Fibroblast of pulmonary artery (primary cell): ENCODE results near the gene RARG.

ENCODE experiments used
- DNase-seq: peaks from one replicate; pipeline ENCODE4 v3.0.0-alpha.2; 2010; ENCODE audit warnings: low read depth
- H3K4me3 ChIP-seq: replicated peaks from 2 replicates; pipeline ENCODE4 v1.5.1; 2011; ENCODE audit warnings: low read depth, mild to moderate bottlenecking, control low read depth, low read length, moderate library complexity
- TF ChIP-seq, protein P1 (sequence below): IDR thresholded peaks from 2 replicates; pipeline ENCODE4 v1.5.1; 2011; ENCODE audit warnings: mild to moderate bottlenecking, control low read depth, low read length, inconsistent platforms; ENCODE audit errors: missing control alignments

The RARG gene

DNA sequence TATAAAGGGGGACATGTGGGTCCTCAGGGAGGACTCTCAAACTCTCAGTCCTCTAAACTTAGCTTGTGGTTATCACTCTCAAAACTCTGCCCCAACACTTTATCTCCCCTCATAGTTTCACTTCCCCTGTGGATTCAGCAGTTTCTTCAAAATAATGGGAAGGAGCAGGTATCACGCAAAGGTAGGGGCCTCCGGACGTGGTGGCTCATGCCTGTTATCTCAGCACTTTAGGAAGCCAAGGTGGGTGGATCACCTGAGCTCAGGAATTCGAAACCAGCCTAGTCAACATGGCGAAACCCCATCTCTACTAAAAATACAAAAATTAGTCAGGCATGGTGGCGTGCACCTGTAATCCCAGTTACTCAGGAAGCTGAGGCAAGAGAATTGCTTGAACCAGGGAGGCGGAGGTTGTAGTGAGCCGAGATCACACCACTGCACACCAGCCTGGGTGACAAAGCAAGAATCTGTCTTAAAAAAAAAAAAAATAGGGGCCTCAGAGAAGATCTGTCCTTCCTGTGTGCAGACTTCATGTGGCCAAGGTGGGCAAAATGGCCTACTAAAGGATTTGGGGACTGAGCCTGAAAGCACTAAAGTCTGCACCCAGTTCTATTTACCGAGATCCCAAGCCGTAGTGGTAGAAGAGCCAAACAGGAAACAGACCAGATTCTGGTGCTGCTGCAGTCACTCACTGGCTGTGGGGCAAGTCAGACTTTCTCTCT lies 31.4 kb downstream of the RARG start:
- TF ChIP-seq, protein P1, sequence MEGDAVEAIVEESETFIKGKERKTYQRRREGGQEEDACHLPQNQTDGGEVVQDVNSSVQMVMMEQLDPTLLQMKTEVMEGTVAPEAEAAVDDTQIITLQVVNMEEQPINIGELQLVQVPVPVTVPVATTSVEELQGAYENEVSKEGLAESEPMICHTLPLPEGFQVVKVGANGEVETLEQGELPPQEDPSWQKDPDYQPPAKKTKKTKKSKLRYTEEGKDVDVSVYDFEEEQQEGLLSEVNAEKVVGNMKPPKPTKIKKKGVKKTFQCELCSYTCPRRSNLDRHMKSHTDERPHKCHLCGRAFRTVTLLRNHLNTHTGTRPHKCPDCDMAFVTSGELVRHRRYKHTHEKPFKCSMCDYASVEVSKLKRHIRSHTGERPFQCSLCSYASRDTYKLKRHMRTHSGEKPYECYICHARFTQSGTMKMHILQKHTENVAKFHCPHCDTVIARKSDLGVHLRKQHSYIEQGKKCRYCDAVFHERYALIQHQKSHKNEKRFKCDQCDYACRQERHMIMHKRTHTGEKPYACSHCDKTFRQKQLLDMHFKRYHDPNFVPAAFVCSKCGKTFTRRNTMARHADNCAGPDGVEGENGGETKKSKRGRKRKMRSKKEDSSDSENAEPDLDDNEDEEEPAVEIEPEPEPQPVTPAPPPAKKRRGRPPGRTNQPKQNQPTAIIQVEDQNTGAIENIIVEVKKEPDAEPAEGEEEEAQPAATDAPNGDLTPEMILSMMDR, result no peak
- DNase-seq, result no peak
- H3K4me3 ChIP-seq, result no peak overlapping the region

DNA sequence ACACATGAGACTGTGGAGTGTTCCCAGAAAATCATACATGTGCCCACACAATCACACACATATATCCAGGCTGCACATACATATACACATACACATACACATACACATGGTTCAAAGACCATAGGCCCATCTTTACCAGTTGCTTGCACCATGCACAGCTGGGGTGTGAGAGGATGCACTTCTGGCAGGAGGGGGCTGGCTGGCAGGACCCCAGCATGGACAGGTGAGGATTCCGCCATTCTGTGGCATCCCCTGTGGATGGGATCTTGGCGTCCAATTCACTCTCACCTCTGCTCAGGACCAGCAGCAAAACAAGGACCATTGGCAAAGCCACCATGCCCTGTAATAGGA lies 31.9 kb downstream of the RARG start:
- no peak for DNase-seq
- TF ChIP-seq, protein P1, result no peak
- no peak overlapping the region for H3K4me3 ChIP-seq

DNA sequence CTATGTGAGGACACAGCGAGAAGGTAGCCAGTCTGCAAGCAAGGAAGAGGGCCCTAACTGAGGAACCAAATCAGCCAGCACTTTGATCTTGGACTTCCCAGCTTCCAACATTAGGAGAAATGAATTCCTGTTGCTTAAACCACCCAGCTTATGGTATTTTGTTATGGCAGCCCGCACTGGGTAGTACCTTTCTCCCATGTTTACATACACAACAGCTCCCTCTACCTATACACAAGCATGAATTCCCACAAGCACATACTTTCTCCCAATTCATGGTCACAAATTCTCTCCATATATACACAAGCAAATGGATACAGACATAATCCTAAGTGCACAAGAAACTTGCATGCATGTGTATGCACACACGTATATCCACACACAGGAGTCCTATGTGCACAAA lies 32.3 kb downstream of the RARG start:
- no peak overlapping the region for H3K4me3 ChIP-seq
- TF ChIP-seq, protein P1, result no peak
- no peak for DNase-seq

DNA sequence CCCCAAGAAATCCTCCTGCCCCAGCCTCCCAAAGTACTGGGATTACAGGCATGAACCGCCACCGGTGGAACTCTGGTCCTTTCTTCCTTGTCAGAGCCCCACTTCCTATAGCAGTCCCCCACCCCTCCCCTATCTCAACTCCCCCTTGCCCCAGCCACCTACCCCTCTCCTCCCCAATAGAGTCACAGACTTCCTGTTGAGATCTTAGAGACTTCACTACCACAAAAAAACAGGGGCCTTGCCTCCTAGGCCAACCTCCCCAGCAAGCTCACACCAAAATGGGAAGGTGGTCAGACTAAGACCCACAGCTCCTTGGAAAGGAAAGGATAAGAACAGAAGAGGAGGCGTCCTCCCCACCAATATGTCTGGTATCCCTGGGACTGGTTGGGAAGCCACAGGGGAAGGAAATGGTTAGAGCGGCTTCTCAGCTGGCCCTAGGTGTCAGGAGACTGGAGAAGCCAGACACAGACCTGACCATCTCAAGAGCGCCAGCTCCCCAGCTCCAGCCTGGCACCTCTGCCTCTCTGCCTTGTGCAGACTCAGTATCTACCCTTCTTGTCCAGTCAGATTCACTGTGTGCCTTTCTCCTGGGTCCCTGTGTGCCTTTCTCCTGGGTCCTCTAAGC lies 33.4 kb downstream of the RARG start:
- no peak overlapping the region for H3K4me3 ChIP-seq
- TF ChIP-seq, protein P1, result no peak
- DNase-seq, result no peak

DNA sequence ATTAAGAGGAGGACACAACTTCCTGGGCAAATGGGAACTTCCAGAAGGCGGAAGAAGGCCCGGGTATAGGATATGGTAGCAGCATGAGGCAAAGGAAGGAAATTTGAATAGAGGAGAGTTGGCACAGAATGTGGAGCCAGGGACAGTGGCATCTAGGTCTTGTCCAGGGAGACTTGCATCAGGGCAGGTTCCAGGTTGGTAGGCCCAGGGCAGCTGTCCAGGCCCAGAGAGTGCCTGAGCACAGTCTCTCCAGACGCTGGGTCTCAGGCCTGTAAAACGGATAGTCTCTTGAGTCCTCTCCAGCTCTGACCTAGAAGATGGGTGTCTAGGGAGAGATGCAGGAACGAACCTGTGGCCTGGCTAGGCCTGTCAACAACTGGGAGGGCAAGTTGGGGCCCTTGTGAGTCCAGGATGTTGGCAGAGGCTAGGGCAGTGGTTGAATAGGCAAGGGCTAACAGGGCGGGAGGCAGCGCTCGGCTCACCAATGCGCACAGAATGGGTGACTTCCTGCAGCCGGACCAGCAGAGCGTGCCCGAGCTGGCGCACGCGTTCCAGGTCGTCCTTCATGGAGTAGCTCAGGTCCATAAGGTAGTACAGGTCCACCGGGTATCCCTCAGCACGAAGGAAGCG lies 34.9 kb downstream of the RARG start:
- TF ChIP-seq, protein P1, result no peak
- no peak overlapping the region for H3K4me3 ChIP-seq
- DNase-seq, result no peak

DNA sequence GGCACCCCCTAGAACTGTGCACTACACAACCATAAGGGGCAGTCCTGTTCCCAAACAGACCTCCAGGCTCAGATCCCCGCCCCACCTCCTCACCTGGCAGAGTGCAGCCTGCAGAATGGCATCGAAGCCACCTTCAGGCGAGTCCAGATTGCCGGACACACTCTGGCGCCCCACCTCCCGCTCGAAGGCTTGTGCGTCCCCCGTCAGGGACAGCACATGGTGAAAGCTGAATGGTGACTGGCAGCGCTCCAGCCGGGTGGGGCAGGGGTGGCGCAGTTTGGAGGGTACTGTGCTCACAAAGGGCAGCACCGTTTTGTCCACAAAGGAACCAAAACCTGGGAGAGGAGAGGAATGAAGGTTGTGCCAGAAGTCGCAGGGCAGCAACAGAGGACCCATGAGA lies 35.5 kb downstream of the RARG start:
- DNase-seq, result no peak
- TF ChIP-seq, protein P1, result no peak

More for the DNA sequence above, 35.5 kb downstream of the RARG start:
- no peak overlapping the region for H3K4me3 ChIP-seq
